Measurements from ENCODE around the gene C2orf78.

DNA sequence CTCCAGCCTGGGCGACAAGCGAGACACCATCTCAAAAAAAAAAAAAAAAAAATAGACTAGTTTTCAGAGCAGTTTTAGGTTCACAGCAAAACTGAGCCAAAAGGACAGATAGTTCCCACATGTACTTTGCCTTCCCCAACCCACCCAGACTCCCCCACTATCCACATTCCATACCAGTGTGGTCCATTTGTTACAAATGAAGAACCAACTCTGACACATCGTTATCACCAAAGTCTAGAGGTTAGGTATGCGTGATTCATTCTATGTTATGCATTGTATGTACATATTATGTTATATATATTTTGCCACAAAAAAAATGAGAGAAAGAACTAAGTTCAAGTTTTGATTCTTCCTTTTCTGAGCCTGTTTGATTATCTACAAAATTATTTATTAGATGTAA is 7.6 kb upstream of the C2orf78 start:
- TF ChIP-seq CTCF (IDR thresholded peaks at IDR 0.05) (no peak), POLR2A (IDR thresholded peaks at IDR 0.05) (no peak), POLR2AphosphoS5 (IDR thresholded peaks at IDR 0.05; ENCODE audit: insufficient read depth in 1 of 2, low read depth in 1 of 2) (no peak)

All from vagina (tissue), 2 donors.